Keratinocyte (primary cell): ENCODE results near the gene FAM174B.

Source experiments
- CTCF ChIP-seq, 3 experiments: IDR thresholded peaks in 1 of 3; conservative IDR thresholded peaks in 1 of 3; optimal IDR thresholded peaks in 1 of 3; 2 replicates in 2 of 3; 3 replicates in 1 of 3; pipeline versions ENCODE3 to v1.5.1; 2011; ENCODE audit warnings: low read length in 3 of 3, mild to moderate bottlenecking in 3 of 3, moderate library complexity in 2 of 3, control low read depth in 1 of 3, inconsistent platforms in 1 of 3; ENCODE audit not compliant: insufficient read depth in 2 of 3; ENCODE audit errors: extremely low read depth in 1 of 3
- EZH2 ChIP-seq: IDR thresholded peaks from one replicate; pipeline ENCODE4 v1.6.1; 2012; ENCODE audit warnings: inconsistent platforms, mild to moderate bottlenecking, low read length, moderate library complexity

GRCh38 chr15:92582206-92582605, 73.4 kb downstream of the FAM174B start:
- no peak for TF ChIP-seq CTCF (optimal IDR thresholded peaks at IDR 0.05 in 1 of 3, IDR thresholded peaks at IDR 0.05 in 1 of 3, conservative IDR thresholded peaks at IDR 0.05 in 1 of 3; ENCODE audit: extremely low read depth in 1 of 3, insufficient read depth in 2 of 3, low read length in 3 of 3)
- no peak for TF ChIP-seq EZH2
